ENCODE results near the gene SATB1. TPM values are rescaled to one million over a fixed set of nuclear protein-coding genes. Genes with fewer than 3 reads are reported as not detected.

SATB1 gene
- total and polyA plus RNA-seq, 2 donors (not counting 1 experiment from before 2014, with no cell fraction given) = 17.2 to 18.7 TPM

DNA sequence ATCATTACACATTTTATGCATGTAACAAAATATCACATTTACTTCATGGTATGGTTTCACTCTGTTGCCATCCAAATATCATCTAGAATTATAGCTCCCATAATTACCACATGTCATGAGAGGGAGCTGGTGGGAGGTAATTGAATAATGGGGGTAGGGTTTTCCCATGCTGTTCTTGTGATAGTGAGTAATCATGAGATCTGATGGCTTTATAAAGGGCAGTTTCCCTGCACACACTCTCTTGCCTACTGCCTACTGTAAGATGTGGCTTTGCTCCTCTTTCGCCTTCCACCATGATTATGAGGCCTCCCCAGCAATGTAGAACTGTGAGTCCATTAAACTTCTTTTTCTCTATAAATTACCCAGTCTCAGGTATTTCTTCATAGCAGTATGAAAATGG lies 123.4 kb downstream of the SATB1 start:
- Histone ChIP-seq H4K20me1 (ENCODE audit: control insufficient read depth, extremely low read depth, insufficient read depth, low read length) (no peaks in the 10 kb centered on the region), H3K27me3 (ENCODE audit: control insufficient read depth, insufficient read depth, low read length) (no peaks in the 10 kb centered on the region), H3K4me3 (replicated peaks in 1 of 4; ENCODE audit: control extremely low read depth in 1 of 4, insufficient read depth in 1 of 4, low read depth in 3 of 4, low read length in 4 of 4) (no peak overlapping the region), H3K9ac (ENCODE audit: insufficient read depth, low read length) (no peak overlapping the region), H3K9me3 (ENCODE audit: control insufficient read depth, insufficient read depth, low read depth, low read length) (no peaks in the 10 kb centered on the region), H3K36me3 (ENCODE audit: control insufficient read depth, insufficient read depth, low read length) (no peaks in the 10 kb centered on the region), H3K27ac (ENCODE audit: insufficient read depth, low read length) (no peak overlapping the region), H3K4me2 (ENCODE audit: extremely low read depth, insufficient read depth, low read length) (no peak overlapping the region), H3K4me1 (ENCODE audit: control insufficient read depth, extremely low read depth, insufficient read depth, low read length) (no peaks in the 10 kb centered on the region), H3K79me2 (ENCODE audit: control insufficient read depth, insufficient read depth, low read length) (no peaks in the 10 kb centered on the region), H2AFZ (ENCODE audit: low read length) (no peak overlapping the region)
- no peak for DNase-seq (ENCODE audit: low read depth in 2 of 2)
- TF ChIP-seq CTCF (conservative IDR thresholded peaks at IDR 0.05 in 1 of 2, IDR thresholded peaks at IDR 0.05 in 1 of 2; ENCODE audit: low read depth in 1 of 2, low read length in 2 of 2) (no peak), EZH2 (IDR thresholded peaks at IDR 0.05; ENCODE audit: low read length, missing control alignments) (no peak)

- Histone ChIP-seq H3K9ac (ENCODE audit: insufficient read depth, low read length) (no peak overlapping the region), H3K9me3 (ENCODE audit: control insufficient read depth, insufficient read depth, low read depth, low read length) (no peaks in the 10 kb centered on the region), H3K79me2 (ENCODE audit: control insufficient read depth, insufficient read depth, low read length) (no peaks in the 10 kb centered on the region), H3K27me3 (ENCODE audit: control insufficient read depth, insufficient read depth, low read length) (no peaks in the 10 kb centered on the region), H2AFZ (ENCODE audit: low read length) (no peak overlapping the region), H3K4me3 (replicated peaks in 1 of 4; ENCODE audit: control extremely low read depth in 1 of 4, insufficient read depth in 1 of 4, low read depth in 3 of 4, low read length in 4 of 4) (no peak overlapping the region), H3K36me3 (ENCODE audit: control insufficient read depth, insufficient read depth, low read length) (no peaks in the 10 kb centered on the region), H4K20me1 (ENCODE audit: control insufficient read depth, extremely low read depth, insufficient read depth, low read length) (no peaks in the 10 kb centered on the region), H3K4me2 (ENCODE audit: extremely low read depth, insufficient read depth, low read length) (no peak overlapping the region), H3K4me1 (ENCODE audit: control insufficient read depth, extremely low read depth, insufficient read depth, low read length) (no peaks in the 10 kb centered on the region), H3K27ac (ENCODE audit: insufficient read depth, low read length) (no peak overlapping the region)
- TF ChIP-seq EZH2 (IDR thresholded peaks at IDR 0.05; ENCODE audit: low read length, missing control alignments) = no peak
- TF ChIP-seq CTCF (conservative IDR thresholded peaks at IDR 0.05 in 1 of 2, IDR thresholded peaks at IDR 0.05 in 1 of 2; ENCODE audit: low read depth in 1 of 2, low read length in 2 of 2) = no peak
- DNase-seq (ENCODE audit: low read depth in 2 of 2) = no peak
Observed at GRCh38 chr3:18300916-18301315, 124.2 kb downstream of the SATB1 start.

DNA sequence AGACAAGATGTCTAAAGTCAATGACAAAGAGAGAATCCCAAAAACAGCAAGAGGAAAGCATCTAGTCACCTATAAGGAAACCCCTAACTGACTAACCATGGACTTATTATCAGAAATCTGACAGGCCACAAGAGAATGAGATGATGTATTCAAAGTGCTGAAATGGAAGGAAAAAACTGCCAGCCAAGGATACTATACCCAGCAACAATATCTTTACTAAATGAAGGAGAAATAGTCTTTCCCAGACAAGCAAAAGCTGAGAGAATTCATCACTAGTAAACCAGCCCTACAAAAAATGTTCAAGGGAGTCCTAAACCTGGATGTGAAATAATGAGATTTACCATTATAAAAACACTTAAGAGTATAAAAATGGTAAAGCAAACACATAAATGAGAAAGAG lies 128.0 kb downstream of the SATB1 start:
- Histone ChIP-seq H3K36me3 (ENCODE audit: control insufficient read depth, insufficient read depth, low read length) (no peaks in the 10 kb centered on the region), H3K79me2 (ENCODE audit: control insufficient read depth, insufficient read depth, low read length) (no peaks in the 10 kb centered on the region), H3K4me3 (replicated peaks in 1 of 4; ENCODE audit: control extremely low read depth in 1 of 4, insufficient read depth in 1 of 4, low read depth in 3 of 4, low read length in 4 of 4) (no peak overlapping the region), H2AFZ (ENCODE audit: low read length) (no peak overlapping the region), H3K4me2 (ENCODE audit: extremely low read depth, insufficient read depth, low read length) (no peak overlapping the region), H4K20me1 (ENCODE audit: control insufficient read depth, extremely low read depth, insufficient read depth, low read length) (no peaks in the 10 kb centered on the region), H3K9me3 (ENCODE audit: control insufficient read depth, insufficient read depth, low read depth, low read length) (no peaks in the 10 kb centered on the region), H3K9ac (ENCODE audit: insufficient read depth, low read length) (no peak overlapping the region), H3K27ac (ENCODE audit: insufficient read depth, low read length) (no peak overlapping the region), H3K4me1 (ENCODE audit: control insufficient read depth, extremely low read depth, insufficient read depth, low read length) (no peaks in the 10 kb centered on the region), H3K27me3 (ENCODE audit: control insufficient read depth, insufficient read depth, low read length) (no peaks in the 10 kb centered on the region)
- TF ChIP-seq CTCF (conservative IDR thresholded peaks at IDR 0.05 in 1 of 2, IDR thresholded peaks at IDR 0.05 in 1 of 2; ENCODE audit: low read depth in 1 of 2, low read length in 2 of 2) (no peak), EZH2 (IDR thresholded peaks at IDR 0.05; ENCODE audit: low read length, missing control alignments) (no peak)
- no peak for DNase-seq (ENCODE audit: low read depth in 2 of 2)
